ENCODE results near the gene NUP205. TPM values are rescaled to one million over a fixed set of nuclear protein-coding genes. Genes with fewer than 3 reads are reported as not detected.
A peak's percentile ranks its signal among the peaks of the same experiment; 100 is the strongest.

Gene NUP205
- total and polyA plus RNA-seq, 4 donors, result 39.7 to 51.5 (median 44.8) TPM

DNA sequence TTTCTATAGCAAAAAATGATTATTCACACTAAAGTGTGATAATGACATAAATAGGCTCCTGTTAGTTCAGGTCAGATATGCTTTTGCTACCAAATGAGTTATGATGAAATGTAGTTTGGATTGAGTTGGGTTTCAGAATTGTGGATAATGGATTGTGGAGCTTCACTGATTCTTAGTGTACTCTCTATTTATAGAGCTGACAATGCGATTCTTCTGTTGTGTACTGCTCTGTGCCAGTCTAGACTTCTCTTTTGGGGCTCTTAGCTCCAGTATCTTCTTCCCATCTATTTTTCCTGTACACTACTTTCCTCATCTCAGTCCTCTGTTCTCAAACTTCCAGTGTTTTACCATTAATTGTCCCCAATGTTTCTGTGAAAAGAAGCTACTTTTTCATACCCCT lies 112.1 kb downstream of the NUP205 start:
- no peaks in the 10 kb centered on the region for H3K9me3 ChIP-seq (ENCODE audit: control insufficient read depth, insufficient read depth, low read length)
- no peak overlapping the region for H3K4me3 ChIP-seq (ENCODE audit: low read depth, low read length)
- no peaks in the 10 kb centered on the region for H3K36me3 ChIP-seq (ENCODE audit: control insufficient read depth, insufficient read depth, low read length)
- no peak overlapping the region for H3K27ac ChIP-seq (ENCODE audit: low read depth, low read length)
- H3K4me1 ChIP-seq (ENCODE audit: control insufficient read depth, insufficient read depth, low read length), result no peaks in the 10 kb centered on the region
- no peaks in the 10 kb centered on the region for H3K27me3 ChIP-seq (ENCODE audit: control insufficient read depth, insufficient read depth, low read length)
- no peak for DNase-seq (ENCODE audit: low read depth in 4 of 6, low spot score in 6 of 6)
- no CpG with 5 or more reads among the region's 1 CpG for WGBS (ENCODE audit: insufficient coverage)

DNA sequence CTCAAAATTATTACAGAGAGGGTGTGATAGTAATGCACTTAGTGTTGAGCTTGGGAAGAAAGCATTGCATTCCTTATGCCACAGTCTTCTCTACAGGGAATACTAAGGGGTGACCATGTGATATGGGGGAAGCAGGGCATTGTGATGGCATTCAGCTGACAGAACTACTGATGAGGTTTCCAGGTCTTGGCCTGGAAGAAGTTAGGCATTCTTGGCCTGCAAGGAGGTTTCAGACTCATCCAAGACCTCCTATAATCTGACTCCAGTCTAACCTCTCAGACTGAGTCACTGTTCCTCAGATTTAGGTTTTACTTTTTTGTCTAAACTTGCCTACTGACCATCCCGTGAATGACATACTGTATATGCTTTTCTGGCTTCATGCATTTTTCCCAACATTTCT lies 112.5 kb downstream of the NUP205 start:
- WGBS (ENCODE audit: insufficient coverage), result no CpG with 5 or more reads among the region's 1 CpG
- Histone ChIP-seq H3K27me3 (ENCODE audit: control insufficient read depth, insufficient read depth, low read length) (no peaks in the 10 kb centered on the region), H3K4me3 (ENCODE audit: low read depth, low read length) (no peak overlapping the region), H3K36me3 (ENCODE audit: control insufficient read depth, insufficient read depth, low read length) (no peaks in the 10 kb centered on the region), H3K9me3 (ENCODE audit: control insufficient read depth, insufficient read depth, low read length) (no peaks in the 10 kb centered on the region), H3K27ac (ENCODE audit: low read depth, low read length) (no peak overlapping the region), H3K4me1 (ENCODE audit: control insufficient read depth, insufficient read depth, low read length) (no peaks in the 10 kb centered on the region)
- no peak for DNase-seq (ENCODE audit: low read depth in 4 of 6, low spot score in 6 of 6)

DNA sequence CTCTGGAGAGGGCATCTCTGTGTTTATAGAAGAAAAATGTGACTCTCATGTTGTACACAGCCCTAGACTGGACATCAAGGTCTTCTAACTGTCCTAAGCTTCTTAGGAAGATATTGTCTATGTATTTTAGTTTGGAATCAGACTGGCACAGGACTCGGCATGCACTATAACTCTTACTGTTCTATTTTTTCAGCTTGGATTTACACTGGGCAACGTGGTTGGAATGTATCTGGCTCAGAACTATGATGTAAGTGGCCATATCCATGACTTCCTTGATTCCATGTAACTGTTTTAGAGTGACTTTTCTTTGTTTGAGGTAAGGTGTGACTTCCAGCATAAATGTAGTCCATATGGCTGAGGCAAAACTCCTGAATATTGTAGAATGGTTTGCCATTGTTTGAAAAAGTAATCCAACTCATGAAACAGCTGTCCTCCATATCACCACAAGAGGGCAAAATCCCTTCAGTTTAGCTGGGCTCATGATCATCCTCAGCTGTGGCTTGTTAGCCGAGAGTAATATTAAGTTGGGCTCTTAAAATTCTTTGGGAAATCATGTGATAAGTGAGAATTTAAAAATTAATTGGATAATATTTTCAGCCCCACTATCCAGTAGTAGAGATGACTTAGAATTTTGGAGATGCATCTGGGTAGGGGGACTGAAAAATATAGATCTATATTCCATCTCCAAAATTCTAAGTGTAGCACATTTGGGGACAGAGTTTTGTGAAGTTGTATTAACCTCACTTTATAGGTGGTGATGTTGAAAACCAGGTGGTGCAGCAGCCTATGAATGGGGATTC lies 115.0 kb downstream of the NUP205 start:
- Histone ChIP-seq H3K9me3 (ENCODE audit: control insufficient read depth, insufficient read depth, low read length) (no peaks in the 10 kb centered on the region), H3K27me3 (ENCODE audit: control insufficient read depth, insufficient read depth, low read length) (no peaks in the 10 kb centered on the region), H3K4me3 (ENCODE audit: low read depth, low read length) (no peak overlapping the region), H3K4me1 (ENCODE audit: control insufficient read depth, insufficient read depth, low read length) (no peaks in the 10 kb centered on the region), H3K36me3 (ENCODE audit: control insufficient read depth, insufficient read depth, low read length) (no peaks in the 10 kb centered on the region), H3K27ac (ENCODE audit: low read depth, low read length) (no peak overlapping the region)
- 86% methylated on average over 1 of the region's 3 CpGs for WGBS (ENCODE audit: insufficient coverage)
- DNase-seq (ENCODE audit: low read depth in 4 of 6, low spot score in 6 of 6), result peak in 4 of 6 donors; percentile 43 to 89 (median 66)

DNA sequence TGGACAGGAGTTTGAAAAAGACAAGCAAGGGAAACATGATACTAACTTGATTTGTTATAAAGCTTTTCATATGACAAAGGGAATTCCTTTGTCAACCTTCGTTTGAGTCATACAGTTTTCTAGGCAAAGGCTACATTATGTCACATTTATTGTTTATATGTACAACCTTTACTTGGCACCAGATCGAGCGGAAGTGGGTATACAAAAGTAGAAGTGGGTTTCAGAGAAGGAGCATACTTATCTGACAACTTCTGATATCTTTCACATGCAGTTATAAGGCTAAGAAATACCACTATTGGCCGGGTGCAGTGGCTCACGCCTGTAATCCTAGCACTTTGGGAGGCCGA lies 115.6 kb downstream of the NUP205 start:
- Histone ChIP-seq H3K9me3 (ENCODE audit: control insufficient read depth, insufficient read depth, low read length) (no peaks in the 10 kb centered on the region), H3K4me3 (ENCODE audit: low read depth, low read length) (no peak overlapping the region), H3K36me3 (ENCODE audit: control insufficient read depth, insufficient read depth, low read length) (no peaks in the 10 kb centered on the region), H3K27me3 (ENCODE audit: control insufficient read depth, insufficient read depth, low read length) (no peaks in the 10 kb centered on the region), H3K27ac (ENCODE audit: low read depth, low read length) (no peak overlapping the region), H3K4me1 (ENCODE audit: control insufficient read depth, insufficient read depth, low read length) (no peaks in the 10 kb centered on the region)
- WGBS (ENCODE audit: insufficient coverage), result 95% methylated on average over 3 of the region's 6 CpGs
- no peak for DNase-seq (ENCODE audit: low read depth in 4 of 6, low spot score in 6 of 6)

DNA sequence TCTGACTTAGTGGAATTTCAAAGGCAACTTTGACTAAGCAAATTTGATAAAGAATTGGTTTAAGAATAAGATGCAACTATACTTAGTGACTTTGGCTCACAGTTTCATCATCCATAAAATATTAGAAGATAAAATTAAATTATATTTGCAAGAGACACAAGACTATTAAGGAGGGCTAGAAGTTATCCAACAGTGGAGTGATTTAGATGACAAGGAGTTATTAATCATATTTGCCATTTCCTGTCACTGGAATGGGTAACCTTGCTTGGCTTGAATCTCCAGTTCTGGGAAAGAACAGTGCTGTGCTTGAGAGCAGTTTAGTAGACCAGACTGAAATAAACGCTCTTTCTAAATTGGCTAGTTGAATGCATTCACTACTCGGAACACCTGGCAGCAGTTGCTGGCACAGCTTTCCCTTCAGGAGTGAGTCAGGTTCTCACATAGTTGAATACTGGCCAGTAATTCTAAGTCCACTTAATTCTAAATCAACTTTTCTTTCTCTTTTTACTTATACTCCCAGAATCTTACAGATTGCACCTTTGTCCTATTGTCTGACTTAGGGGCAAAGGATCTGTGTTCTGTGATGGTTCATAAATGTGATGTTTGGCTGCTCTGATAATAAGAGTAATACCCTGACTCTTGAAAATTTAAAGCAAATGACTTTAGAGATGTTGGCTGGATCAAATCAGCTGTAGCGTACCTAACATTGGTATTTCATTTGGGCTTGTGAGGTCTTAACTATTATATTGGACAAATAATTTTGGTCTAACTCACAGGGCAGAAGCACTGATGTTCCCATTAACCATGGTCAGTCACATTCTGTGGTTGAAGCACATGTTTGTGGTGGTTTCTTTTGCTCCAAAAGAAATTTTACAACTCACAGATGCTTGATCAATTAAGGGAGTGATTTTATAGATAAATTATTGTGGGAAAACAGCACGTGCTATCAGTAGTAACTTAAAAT lies 121.2 kb downstream of the NUP205 start:
- Histone ChIP-seq H3K27me3 (ENCODE audit: control insufficient read depth, insufficient read depth, low read length) (no peaks in the 10 kb centered on the region), H3K36me3 (ENCODE audit: control insufficient read depth, insufficient read depth, low read length) (peaks cover 7% of the 10 kb centered on the region), H3K27ac (ENCODE audit: low read depth, low read length) (no peak overlapping the region), H3K4me1 (ENCODE audit: control insufficient read depth, insufficient read depth, low read length) (no peaks in the 10 kb centered on the region), H3K4me3 (ENCODE audit: low read depth, low read length) (no peak overlapping the region), H3K9me3 (ENCODE audit: control insufficient read depth, insufficient read depth, low read length) (no peaks in the 10 kb centered on the region)
- peak in 2 of 6 donors; percentile 26 to 36 for DNase-seq (ENCODE audit: low read depth in 4 of 6, low spot score in 6 of 6)
- 58% methylated on average over 2 of the region's 4 CpGs for WGBS (ENCODE audit: insufficient coverage)

DNA sequence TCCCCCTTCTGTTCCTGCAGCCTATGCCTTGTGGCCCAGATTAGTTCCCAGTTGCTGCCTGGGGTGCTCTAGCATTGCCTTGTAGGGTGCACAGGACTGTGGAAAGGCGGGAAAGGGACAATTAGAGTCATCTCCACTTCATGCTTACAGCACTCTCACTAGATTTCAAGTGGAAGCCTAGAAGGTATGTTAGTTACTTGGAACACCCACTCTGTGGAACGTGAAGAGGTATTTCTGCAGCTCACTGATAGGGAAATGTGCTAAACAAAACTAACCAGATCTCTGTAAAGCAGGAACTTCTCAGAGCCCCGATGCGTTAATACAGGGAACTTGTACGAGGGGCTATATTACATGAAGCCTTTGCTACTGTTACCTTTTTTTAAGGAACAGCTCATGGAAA lies 124.0 kb downstream of the NUP205 start:
- Histone ChIP-seq H3K9me3 (ENCODE audit: control insufficient read depth, insufficient read depth, low read length) (no peaks in the 10 kb centered on the region), H3K27ac (ENCODE audit: low read depth, low read length) (no peak overlapping the region), H3K27me3 (ENCODE audit: control insufficient read depth, insufficient read depth, low read length) (no peaks in the 10 kb centered on the region), H3K36me3 (ENCODE audit: control insufficient read depth, insufficient read depth, low read length) (peaks cover 7% of the 10 kb centered on the region), H3K4me1 (ENCODE audit: control insufficient read depth, insufficient read depth, low read length) (no peaks in the 10 kb centered on the region), H3K4me3 (ENCODE audit: low read depth, low read length) (no peak overlapping the region)
- WGBS (ENCODE audit: insufficient coverage), result 75% methylated on average over 4 of the region's 5 CpGs
- DNase-seq (ENCODE audit: low read depth in 4 of 6, low spot score in 6 of 6), result no peak

DNA sequence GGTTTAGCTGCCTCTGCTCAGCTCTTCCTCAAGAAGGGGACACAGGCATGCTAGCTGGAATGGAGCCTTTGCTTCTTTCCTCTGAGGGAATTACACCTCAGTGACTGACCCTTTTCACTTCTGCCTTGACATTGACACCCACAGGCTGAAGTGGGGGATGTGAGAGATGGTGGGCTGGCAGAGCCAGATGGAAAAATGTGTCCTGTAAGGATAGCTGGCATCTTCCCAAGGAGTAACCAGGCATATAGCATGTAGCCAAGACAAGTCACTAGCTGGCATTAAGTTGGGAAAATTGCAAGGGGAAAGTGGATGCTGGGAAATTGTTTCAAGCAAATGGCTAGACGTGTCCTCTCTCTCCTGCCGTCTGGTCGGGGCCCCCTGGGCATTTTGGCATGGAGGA lies 124.5 kb downstream of the NUP205 start:
- H3K4me3 ChIP-seq (ENCODE audit: low read depth, low read length), result no peak overlapping the region
- H3K36me3 ChIP-seq (ENCODE audit: control insufficient read depth, insufficient read depth, low read length), result peaks cover 7% of the 10 kb centered on the region
- no peaks in the 10 kb centered on the region for H3K4me1 ChIP-seq (ENCODE audit: control insufficient read depth, insufficient read depth, low read length)
- DNase-seq (ENCODE audit: low read depth in 4 of 6, low spot score in 6 of 6), result no peak
- 56% methylated on average over 3 of the region's 3 CpGs for WGBS (ENCODE audit: insufficient coverage)
- H3K9me3 ChIP-seq (ENCODE audit: control insufficient read depth, insufficient read depth, low read length), result no peaks in the 10 kb centered on the region
- no peak overlapping the region for H3K27ac ChIP-seq (ENCODE audit: low read depth, low read length)
- no peaks in the 10 kb centered on the region for H3K27me3 ChIP-seq (ENCODE audit: control insufficient read depth, insufficient read depth, low read length)

DNA sequence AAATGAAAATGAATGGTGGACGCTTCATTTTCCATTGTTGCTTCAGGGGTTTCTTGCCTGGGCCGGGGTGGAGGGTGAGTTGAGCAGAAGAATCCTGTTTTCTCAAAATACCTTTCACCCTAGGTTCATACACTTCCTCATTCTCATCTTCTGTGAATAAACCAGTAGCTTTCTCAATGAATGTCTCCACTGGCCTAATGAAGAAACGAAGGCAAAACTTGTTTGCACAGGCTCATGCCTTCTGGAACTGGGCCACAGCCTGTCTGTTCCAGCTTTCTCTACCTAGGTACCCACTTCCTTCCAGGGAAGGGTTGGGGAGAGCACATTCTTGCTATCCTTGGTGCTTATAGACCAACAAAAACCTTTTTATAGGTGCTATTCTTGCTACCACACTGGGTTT lies 125.9 kb downstream of the NUP205 start:
- Histone ChIP-seq H3K4me1 (ENCODE audit: control insufficient read depth, insufficient read depth, low read length) (no peaks in the 10 kb centered on the region), H3K27me3 (ENCODE audit: control insufficient read depth, insufficient read depth, low read length) (no peaks in the 10 kb centered on the region), H3K36me3 (ENCODE audit: control insufficient read depth, insufficient read depth, low read length) (peaks cover 7% of the 10 kb centered on the region), H3K4me3 (ENCODE audit: low read depth, low read length) (no peak overlapping the region), H3K9me3 (ENCODE audit: control insufficient read depth, insufficient read depth, low read length) (no peaks in the 10 kb centered on the region), H3K27ac (ENCODE audit: low read depth, low read length) (no peak overlapping the region)
- DNase-seq (ENCODE audit: low read depth in 4 of 6, low spot score in 6 of 6), result no peak
- WGBS (ENCODE audit: insufficient coverage), result 100% methylated on average over 1 of the region's 3 CpGs

DNA sequence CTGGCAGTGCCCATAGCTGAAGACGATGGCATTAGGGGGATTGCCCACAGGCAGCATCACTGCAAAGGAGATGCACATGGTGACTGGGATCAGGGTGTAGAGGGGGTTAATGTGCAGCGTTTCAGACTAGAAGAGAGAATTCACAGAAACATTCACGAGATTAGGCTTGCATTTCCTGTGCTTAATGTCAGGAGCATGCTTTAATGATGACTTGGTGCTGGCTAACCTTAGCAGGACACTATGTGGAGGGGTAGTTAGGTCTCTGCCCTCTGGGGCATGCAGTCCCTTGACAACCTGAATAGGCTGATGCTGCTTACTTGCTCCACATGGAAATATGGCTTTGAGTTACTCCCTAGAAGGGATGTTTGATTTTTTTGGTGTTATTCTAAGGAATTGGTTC lies 126.4 kb downstream of the NUP205 start:
- 67% methylated on average over 3 of the region's 3 CpGs for WGBS (ENCODE audit: insufficient coverage)
- Histone ChIP-seq H3K4me1 (ENCODE audit: control insufficient read depth, insufficient read depth, low read length) (no peaks in the 10 kb centered on the region), H3K9me3 (ENCODE audit: control insufficient read depth, insufficient read depth, low read length) (no peaks in the 10 kb centered on the region), H3K27me3 (ENCODE audit: control insufficient read depth, insufficient read depth, low read length) (no peaks in the 10 kb centered on the region), H3K4me3 (ENCODE audit: low read depth, low read length) (no peak overlapping the region), H3K36me3 (ENCODE audit: control insufficient read depth, insufficient read depth, low read length) (peaks cover 7% of the 10 kb centered on the region), H3K27ac (ENCODE audit: low read depth, low read length) (no peak overlapping the region)
- no peak for DNase-seq (ENCODE audit: low read depth in 4 of 6, low spot score in 6 of 6)
